NCI-H748 (cell line): ENCODE results near the gene ATG16L1.

ENCODE experiments used
- DNase-seq: peaks from one replicate; lab custom pipeline; 2025; ENCODE audit not compliant: unreplicated experiment; lab: John Stamatoyannopoulos, UW

Gene ATG16L1

DNA sequence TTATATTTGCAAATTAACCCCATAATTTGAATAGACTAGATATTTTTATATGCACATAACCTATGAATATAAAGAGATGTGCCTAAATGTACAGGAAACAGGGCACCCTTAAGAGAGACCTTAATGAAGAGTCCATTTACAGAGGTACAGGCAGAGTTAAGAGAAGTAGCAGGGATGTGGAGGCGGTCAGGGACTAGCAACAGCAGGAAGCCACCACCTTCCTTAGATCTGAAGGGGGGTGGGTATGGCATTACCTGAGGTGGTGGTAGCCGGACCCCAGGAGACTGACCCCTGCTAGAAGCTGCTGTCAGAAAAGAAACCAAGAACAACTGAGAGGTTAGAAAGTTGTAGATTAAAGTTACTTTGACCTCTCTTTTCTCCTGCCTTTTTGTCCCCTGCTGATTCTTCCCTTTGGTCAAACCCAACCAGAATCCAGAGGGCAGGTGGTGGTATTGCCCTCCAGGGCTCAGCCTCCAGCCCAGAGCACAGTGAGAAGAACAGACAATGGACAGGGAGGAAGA is 24.9 kb upstream of the ATG16L1 start:
- DNase-seq = no peak

DNA sequence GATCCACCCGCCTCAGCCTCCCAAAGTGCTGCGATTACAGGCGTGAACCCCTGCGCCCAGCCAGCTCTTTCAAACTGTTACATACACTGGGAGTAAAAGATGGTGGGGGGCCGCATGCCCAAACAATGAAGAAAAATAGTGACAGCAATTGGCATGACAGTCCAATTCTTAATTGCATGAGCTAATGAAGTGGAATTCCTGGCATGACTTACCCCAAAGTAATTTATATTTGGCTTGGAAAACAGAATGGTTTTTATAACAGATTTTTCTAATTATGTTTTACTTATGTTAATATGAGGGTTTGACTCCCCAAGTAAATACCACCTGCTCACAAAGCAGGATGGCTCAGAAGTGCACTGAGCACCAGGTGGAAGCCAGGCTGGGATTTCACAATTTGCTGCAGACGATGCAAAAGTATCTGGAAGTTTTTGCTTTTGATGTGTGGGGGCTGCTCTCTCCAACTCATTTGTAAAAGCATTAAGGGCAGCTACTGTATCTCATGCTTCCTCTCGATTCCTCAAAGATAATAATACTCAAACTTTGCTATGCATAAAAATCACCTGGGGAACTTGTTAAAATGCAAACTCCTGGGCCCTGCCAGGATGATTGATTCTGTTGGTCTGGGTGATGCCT is 24.0 kb upstream of the ATG16L1 start:
- no peak for DNase-seq

DNA sequence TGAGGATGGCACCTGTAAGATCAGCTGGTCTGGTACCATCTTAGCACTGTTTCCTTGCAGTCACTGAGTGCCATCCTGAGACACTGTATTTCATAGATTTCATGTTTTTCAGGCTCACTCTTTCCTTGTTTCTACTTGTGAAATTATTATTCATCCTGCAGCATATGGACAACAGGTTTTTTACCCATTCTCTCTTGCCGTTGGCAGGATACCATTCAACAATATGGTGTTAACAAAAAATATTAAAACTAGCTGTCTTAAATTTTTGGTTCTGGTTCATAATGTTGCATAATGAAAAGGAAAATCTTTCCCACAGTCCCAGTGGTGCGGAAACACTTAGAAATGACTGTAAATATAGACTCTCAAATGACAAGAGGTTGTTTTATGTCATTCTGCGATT is 23.1 kb upstream of the ATG16L1 start:
- DNase-seq = no peak

DNA sequence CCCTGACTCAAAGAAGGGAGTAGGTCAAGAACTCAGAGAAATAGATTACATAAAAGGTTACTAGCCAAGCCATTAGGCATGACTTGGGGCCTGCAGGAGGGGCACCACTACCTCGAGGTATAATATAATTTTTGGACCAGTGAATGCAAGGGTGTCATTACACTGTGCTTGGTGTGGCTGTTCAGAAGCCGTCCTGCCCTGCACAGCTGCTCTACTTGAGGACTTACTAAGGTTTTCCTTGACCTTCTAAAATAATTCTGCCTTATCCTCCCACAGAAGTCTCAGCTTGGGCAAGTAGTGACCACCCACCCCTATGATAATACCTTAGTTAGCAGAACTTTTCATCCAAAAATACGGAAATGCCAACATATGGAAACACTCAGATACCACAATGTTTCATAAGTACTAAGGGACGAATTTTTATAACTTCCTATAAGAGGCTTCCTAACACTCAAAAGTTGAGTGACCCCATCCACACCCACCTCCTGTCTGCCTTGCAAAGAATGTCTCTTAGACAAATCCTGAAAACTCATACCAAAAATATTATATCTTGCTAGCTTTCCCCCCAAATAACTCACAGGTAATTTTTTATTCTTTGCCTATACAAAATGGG is 17.7 kb upstream of the ATG16L1 start:
- DNase-seq = no peak

DNA sequence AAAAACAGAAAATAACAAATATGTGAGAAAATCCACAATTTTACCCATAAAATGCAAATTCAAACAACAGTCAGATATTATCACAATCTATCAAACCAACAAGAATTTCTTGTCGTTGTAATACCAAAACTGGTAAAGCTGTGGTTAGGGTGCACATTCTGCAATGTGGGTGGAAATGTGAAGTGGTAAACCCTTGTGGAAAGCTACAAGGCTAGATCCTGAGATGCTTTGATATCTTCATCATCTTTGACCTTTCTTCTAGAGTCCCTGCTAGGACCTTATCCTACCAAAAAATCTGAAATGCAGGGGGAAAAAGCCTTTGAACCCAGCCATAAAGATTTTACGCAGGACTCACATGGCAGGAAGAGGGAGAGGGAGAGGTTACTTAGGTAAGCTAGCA is 17.2 kb upstream of the ATG16L1 start:
- DNase-seq = no peak

DNA sequence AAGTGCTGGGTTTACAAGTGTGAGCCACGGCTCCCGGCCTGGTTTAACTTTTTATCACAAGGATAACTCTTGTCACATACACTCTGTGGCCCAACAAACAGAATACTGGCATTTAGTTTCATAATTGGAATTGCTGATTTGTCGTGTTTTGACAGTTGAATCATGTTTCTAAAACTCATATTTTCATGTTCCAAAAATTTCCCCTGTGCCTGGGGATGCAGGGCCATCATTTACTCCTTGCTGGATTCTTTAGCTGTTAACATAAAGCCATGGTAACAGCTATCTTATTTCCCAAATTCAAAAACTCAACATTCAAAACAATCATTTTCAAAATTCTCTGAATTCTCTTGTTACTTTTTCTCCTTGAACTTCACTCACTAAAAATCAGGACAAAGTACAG is 16.5 kb upstream of the ATG16L1 start:
- DNase-seq = no peak

DNA sequence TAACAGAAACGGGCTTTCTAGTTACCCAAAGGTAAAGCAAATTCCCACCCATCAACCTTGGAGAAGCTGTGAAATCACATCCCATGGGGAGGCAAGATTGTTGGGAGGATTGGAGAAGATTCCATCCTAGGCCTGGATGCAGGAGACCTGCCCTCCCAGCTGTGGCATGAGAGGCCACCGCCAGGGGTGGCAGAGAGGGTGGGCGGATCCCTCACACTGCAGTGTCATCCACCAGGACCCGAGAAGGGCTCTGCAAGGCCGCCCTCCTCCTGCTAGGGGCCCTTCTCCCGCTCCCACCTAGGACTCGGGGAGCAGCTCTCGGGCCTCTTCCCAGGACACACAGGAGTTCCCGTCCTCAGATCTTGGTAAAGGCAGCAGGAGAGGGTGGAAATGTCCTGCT is 15.5 kb upstream of the ATG16L1 start:
- DNase-seq = no peak

DNA sequence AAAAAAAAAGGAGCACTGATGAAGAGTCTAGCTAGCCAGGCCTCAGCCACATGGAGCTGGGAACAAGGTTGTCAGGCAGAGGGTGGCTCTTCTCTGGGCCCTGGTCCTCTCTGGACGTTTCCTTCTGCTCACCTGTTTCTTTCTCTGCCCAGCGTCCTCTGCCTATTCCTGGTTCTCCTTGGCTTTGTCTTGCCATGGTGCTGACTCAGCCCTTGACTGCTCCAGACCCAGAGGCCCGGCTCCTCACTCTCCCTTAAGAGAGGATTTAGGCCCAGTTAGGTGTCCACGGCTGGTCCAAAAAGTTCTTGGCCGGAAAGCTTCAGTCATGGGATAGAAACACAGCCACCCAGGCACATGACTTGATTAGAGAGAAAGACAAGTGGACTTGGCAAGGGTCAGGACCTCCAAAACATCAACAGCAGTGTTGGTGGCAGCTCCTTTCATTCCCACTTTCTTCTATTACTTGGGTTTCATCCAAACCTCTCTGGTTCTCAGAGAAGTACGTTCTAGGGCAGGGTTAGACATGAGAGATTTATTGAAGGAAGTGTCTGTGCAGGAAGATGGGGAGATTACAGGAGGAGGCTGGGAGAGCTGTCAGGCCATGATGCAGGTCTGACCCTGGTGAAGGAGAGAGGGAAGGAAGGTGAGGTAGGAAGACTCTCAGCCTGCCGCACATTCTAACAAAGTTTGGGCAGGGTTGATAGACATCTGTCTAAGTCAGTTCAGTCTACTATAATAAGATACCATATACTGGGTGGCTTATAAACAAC is 14.5 kb upstream of the ATG16L1 start:
- no peak for DNase-seq

DNA sequence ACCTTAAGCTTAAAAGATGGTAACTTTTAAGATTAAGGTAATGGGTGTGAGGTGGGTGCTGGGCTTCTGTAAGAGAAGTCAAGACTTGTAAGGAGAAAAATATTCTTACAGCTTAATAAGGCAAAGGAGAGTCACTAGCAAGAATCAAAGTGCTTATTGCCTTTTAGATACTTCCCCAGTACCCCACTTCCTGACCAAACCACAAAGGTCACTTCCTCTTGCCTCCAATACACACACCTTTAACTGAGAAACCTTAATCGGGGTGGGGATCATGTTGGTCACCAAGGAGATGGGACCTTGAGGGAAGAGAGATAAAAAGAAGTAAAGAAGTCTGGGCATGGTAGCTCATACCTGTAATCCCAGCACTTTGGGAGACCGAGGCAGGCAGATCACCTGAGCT is 10.6 kb upstream of the ATG16L1 start:
- no peak for DNase-seq

DNA sequence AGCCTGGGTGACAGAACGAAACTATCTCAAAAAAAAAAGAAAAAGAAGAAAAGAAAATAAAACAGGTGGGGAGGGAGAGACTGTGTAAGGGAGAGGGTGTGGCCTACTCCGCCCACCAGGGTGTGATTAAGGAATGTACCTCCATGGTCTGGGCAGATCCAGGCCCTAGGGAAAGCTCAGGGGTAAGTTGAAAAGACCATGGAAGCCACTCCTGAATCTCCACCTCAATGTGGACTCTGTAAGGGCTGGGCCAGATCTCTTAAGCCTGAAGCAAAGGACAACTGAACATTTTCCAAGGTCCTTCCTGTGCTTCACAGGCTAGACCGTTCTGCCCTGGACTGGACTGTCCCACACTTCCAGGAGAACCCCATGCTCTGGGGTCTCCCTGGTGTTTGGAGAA is 9.7 kb upstream of the ATG16L1 start:
- no peak for DNase-seq

DNA sequence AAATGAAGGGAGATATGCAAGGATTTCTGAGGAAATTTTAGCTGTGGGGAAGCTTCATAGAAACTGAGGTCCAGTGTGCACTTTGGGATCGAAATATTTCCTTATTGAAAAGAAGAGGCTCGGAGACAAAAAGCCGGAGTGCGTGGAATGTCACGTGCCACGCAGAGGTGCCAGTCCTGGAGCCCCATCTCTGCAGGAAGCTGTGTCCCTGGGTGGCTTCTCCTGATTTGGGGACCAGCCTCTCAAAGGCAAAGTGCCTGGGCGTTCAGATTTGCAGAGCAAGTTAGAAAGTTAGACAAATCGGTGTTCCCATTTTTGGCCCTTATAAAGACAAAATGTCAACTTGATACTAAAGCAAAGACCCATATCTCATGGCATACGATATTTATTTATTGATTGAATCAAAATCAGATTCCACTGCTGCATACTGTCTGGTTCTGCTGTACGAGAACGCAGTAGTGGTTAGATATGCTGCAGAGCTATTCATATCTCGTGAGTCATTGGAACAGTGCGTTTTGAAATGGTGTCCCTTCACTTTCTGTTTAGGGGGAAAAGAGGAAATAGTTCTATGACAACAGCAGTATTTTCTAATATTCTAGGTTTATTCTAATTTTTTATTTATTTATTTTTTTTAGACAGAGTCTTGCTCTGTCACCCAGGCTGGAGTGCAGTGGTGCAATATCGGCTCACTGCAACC is 9.1 kb upstream of the ATG16L1 start:
- no peak for DNase-seq

DNA sequence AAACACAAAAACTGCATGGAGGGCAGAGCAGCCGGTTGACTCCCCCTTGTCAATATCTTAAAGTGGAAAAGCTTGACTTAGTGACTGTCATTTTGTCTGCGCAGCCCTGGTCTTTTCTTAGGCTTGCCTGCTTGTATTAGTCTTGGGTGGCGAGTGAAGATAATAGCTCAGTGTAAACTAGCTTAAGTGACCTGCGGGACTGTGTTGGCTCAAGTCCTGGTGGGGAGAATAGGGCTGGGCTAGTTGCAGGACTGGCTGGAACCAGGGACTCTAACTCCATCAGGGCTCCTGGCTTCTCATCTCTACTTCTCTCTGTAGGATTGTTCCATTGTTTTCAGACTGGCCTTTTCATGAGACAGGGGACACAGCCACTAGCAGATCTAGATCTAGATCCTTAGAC is 8.1 kb upstream of the ATG16L1 start:
- DNase-seq = no peak

DNA sequence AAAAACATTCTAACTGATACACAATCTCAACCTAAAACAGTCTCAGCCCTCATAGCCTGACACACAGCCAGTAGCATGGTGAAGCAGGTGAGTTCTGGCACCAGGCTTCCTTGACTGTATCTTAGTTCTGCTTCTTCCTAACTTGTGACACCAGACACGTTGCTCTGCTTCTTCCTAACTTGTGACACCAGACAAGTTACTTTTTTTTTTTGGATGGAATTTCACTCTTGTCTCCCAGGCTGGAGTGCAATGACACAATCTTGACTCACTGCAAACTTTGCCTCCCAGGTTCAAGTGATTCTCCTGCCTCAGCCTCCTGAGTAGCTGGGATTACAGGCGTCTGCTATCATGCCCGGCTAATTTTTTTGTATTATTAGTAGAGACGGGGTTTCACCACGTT is 6.7 kb upstream of the ATG16L1 start:
- no peak for DNase-seq

DNA sequence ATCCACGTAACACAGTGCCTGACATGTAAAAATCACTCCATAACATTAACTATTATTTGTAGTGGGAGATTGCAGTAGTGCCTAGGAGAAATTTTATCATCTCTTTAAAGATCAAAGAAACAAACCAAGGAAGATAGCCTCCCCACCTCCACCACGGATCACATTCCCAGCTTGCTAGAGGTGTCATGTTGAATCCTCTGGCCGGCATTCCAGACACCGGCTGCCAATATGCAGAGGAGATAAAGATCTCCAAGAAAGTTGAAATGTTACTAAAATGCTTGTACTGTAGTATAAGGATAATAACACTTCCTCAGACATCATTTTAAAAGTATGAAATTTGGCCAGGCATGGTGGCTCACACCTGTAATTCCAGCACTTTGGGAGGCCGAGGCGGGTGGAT is 6.1 kb upstream of the ATG16L1 start:
- DNase-seq = no peak

DNA sequence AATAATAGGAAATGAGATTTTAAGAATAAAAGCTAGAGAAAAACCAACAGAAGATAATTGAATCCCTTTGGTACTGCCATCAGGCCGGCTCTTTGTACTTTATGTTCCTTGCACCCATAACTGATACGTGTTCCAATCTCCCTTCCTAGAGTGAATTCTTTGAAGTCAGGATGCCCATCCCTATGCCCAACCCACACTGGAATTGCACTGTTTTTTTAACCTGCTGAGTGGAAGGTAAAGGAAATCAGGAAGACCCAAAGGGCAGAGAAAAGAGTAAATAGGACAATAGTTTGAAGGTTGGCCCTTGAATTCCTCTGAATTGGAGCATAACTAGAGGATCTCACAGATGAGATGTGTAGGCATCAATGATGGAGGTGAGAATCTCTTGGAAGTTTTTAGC is 4.4 kb upstream of the ATG16L1 start:
- DNase-seq = no peak

DNA sequence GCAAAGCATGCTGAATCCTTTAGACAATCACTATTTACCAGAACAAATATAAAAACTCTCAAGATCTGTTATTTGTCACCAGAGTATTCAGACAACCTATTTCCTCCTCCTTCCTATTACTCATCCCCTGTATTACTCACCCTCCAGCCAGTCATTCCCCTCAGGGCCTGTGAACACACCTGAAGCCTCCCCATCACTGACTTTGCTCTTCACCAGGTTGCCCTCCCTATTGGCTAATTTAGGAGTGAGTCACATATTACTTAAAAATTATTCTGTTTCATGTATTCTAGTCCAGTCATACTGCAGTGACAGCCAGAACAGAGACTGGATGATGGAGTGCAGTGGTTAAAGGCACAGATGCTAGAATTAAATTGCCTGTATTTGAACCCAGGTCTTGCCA is 3.7 kb upstream of the ATG16L1 start:
- DNase-seq = no peak

DNA sequence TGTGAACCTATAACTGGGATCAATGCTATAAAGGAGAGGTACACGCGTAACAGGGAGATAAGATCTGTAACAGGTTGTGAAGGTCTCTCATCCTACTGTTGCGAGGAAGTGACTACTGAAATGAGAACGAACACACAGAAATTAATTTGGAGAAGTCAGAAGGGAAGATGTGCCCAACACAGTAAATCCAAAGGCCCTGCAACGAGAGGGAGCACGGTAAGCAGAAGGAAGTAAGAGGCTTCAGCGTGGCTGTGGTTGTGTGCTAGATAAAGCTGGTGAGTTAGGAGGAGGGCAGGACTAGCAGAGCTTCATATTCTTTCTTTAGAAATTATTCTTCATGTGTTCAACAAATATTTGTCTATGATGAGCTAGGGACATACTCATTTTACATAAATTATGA is 2.5 kb upstream of the ATG16L1 start:
- no peak for DNase-seq

DNA sequence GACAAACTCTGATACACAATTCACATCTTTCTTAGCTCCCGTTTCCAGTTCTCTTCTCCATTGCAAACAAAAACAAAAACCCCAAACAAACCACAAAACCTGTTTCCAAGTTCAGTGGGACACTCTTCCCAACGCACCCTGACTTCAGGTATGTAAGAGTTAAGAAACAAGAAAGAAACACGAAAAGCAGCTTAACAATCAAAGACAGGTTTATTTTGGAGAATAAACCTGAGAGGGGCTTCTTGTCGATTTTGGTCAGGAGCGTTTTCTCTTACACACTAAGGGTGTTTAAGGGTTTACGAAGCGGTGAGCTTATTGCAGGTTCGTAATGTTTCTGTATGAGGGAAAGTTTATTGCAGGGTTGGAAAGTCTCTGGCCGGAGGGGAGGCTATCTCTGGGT is 905 bp upstream of the ATG16L1 start:
- no peak for DNase-seq

DNA sequence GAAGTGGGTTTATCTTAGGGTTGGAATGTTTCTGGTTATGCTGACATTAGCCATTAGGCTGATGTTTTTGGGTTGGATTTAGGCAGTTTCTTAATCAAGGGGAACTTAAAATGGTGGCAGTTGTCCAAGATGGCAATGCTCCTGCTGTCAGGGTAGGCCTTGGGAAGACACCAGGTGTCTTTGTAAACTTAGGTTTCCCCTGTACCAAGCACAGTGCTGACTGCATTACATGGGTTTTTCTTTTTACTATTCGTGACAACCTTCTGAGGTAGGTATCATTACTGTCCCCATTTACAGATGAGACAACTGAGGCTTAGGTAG is 528 bp upstream of the ATG16L1 start:
- DNase-seq = no peak

DNA sequence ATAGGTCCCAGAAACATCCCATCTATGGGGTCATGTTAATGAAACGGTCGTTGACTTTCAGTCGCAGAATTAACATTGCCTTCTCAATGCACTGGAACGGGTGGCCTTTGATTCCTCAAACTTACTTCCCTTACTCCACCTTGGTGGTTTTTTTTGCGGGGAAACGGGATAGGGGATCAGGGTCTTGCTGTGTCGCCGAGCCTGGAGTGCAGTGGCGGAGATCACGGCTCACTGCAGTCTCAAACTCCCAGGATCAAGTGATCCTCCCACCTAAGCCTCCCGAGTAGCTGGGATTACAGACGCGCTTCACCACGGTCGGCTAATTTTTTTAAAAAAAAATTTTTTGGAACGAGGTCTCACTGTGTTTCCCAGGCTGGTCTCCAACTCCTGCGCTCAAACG is 754 bp downstream of the ATG16L1 start:
- no peak for DNase-seq

DNA sequence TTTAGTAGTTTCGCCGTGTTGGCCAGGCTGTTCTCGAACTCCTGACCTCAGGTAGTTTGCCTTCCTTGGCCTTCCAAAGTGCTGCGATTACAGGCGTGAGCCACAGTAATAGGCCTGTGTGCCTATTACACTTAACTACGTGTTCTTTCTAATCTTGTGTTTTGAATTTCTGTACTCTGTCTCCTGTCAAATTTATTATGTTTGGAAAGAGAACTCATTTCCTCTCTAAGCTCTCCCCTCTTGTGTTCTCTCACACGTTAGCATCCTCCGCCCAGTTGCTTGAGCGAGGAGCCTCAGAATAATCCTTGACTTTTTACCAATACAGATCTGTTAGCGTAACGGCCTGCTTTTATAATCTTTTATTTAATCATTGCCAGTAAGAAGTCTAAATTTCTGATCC is 3.7 kb downstream of the ATG16L1 start:
- no peak for DNase-seq

DNA sequence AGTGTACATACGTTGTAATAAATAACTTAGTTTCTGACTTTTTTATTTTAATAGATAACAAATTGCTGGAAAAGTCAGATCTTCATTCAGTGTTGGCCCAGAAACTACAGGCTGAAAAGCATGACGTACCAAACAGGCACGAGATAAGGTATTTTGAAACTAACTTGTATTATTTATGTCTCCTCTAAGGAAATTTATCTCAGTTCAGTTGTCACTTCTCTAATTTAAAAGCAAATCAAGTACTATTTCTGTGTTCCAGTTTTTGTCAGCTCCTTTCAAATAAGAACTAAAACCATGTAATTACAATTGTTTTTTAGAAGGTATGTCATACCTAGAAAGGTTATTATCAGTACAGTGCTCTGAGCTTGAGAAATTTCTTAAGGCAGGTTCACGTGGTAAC is 4.6 kb downstream of the ATG16L1 start:
- no peak for DNase-seq
